Keratinocyte (primary cell): ENCODE measurements around the gene SSTR1.

Experiments used
- EZH2 ChIP-seq: IDR thresholded peaks from one replicate; pipeline ENCODE4 v1.6.1; 2012; ENCODE audit warnings: inconsistent platforms, mild to moderate bottlenecking, low read length, moderate library complexity
- TF ChIP-seq, protein P1 (sequence below), 3 experiments: IDR thresholded peaks in 1 of 3; conservative IDR thresholded peaks in 1 of 3; optimal IDR thresholded peaks in 1 of 3; 2 replicates in 2 of 3; 3 replicates in 1 of 3; pipeline versions ENCODE3 to v1.5.1; 2011; ENCODE audit warnings: low read length in 3 of 3, mild to moderate bottlenecking in 3 of 3, moderate library complexity in 2 of 3, control low read depth in 1 of 3, inconsistent platforms in 1 of 3; ENCODE audit not compliant: insufficient read depth in 2 of 3; ENCODE audit errors: extremely low read depth in 1 of 3

GRCh38 chr14:38211255-38211735, 3.6 kb downstream of the SSTR1 start:
- TF ChIP-seq, protein P1, sequence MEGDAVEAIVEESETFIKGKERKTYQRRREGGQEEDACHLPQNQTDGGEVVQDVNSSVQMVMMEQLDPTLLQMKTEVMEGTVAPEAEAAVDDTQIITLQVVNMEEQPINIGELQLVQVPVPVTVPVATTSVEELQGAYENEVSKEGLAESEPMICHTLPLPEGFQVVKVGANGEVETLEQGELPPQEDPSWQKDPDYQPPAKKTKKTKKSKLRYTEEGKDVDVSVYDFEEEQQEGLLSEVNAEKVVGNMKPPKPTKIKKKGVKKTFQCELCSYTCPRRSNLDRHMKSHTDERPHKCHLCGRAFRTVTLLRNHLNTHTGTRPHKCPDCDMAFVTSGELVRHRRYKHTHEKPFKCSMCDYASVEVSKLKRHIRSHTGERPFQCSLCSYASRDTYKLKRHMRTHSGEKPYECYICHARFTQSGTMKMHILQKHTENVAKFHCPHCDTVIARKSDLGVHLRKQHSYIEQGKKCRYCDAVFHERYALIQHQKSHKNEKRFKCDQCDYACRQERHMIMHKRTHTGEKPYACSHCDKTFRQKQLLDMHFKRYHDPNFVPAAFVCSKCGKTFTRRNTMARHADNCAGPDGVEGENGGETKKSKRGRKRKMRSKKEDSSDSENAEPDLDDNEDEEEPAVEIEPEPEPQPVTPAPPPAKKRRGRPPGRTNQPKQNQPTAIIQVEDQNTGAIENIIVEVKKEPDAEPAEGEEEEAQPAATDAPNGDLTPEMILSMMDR (optimal IDR thresholded peaks at IDR 0.05 in 1 of 3, IDR thresholded peaks at IDR 0.05 in 1 of 3, conservative IDR thresholded peaks at IDR 0.05 in 1 of 3; ENCODE audit: extremely low read depth in 1 of 3, insufficient read depth in 2 of 3, low read length in 3 of 3) = no peak
- TF ChIP-seq EZH2 = no peak
